ENCODE data around the gene IFRD1.

DNA sequence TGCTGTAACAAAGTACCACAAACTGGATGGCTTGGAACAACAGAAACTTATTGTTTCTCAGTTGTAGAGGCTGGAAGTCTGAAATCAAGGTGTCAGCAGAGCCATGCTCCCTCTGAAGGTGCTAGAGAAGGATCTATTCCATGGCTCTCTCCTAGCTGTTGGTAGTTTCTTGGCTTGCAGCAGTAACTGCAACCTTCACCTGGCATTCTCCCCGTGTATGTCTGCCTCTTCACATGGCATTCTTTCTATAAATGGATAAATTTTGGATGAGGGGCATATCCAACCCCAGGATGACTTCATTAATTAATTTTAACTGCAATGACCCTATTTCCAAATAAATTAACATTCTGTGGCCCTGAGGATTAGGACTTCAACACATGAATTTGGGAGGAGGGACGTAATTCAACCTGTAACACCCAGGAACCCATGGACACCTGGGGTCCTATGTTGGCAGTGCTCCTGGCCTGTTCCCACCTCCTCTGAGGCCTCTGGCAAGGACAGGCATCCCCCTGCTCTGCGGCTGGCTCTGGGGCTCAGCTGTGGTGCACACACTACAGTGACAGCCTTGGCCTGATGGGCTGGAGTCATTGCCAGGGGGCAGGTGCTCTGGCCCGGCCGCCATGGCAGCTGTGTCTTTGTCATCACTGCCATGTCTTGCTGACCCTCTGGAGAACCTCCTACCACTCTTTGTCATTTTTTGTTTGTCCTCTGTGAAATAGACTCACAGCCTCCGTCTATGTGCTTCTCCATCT is 61.4 kb downstream of the IFRD1 start:
- TF ChIP-seq, protein P1, sequence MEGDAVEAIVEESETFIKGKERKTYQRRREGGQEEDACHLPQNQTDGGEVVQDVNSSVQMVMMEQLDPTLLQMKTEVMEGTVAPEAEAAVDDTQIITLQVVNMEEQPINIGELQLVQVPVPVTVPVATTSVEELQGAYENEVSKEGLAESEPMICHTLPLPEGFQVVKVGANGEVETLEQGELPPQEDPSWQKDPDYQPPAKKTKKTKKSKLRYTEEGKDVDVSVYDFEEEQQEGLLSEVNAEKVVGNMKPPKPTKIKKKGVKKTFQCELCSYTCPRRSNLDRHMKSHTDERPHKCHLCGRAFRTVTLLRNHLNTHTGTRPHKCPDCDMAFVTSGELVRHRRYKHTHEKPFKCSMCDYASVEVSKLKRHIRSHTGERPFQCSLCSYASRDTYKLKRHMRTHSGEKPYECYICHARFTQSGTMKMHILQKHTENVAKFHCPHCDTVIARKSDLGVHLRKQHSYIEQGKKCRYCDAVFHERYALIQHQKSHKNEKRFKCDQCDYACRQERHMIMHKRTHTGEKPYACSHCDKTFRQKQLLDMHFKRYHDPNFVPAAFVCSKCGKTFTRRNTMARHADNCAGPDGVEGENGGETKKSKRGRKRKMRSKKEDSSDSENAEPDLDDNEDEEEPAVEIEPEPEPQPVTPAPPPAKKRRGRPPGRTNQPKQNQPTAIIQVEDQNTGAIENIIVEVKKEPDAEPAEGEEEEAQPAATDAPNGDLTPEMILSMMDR (conservative IDR thresholded peaks at IDR 0.05; ENCODE audit: low read length): no peak
- TF ChIP-seq EZH2phosphoT487 (IDR thresholded peaks at IDR 0.05; ENCODE audit: borderline replicate concordance): no peak

Measured in Loucy (cell line).